PC-9 (cell line): ENCODE results near the gene DACT2.

ENCODE experiments used
- EZH2 ChIP-seq: fragments of 200-600 bp; sonication (generic); IDR thresholded peaks from 2 replicates; pipeline ENCODE4 v1.8.0; 2017; ENCODE audit warnings: antibody characterized with exemption, low read depth
- TF ChIP-seq, protein P1 (sequence below): fragments of 200-600 bp; sonication (generic); conservative IDR thresholded peaks from 2 replicates; pipeline ENCODE4 v1.6.1; 2017; ENCODE audit warnings: mixed run types, antibody characterized with exemption, mild to moderate bottlenecking, moderate library complexity

- no peak for TF ChIP-seq EZH2
- TF ChIP-seq, protein P1, sequence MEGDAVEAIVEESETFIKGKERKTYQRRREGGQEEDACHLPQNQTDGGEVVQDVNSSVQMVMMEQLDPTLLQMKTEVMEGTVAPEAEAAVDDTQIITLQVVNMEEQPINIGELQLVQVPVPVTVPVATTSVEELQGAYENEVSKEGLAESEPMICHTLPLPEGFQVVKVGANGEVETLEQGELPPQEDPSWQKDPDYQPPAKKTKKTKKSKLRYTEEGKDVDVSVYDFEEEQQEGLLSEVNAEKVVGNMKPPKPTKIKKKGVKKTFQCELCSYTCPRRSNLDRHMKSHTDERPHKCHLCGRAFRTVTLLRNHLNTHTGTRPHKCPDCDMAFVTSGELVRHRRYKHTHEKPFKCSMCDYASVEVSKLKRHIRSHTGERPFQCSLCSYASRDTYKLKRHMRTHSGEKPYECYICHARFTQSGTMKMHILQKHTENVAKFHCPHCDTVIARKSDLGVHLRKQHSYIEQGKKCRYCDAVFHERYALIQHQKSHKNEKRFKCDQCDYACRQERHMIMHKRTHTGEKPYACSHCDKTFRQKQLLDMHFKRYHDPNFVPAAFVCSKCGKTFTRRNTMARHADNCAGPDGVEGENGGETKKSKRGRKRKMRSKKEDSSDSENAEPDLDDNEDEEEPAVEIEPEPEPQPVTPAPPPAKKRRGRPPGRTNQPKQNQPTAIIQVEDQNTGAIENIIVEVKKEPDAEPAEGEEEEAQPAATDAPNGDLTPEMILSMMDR, result no peak
Observed at GRCh38 chr6:168304752-168305015, 14.9 kb downstream of the DACT2 start.
